GM18867 (cell line): Measurements from ENCODE around the gene KCNJ12.
"Not testable (repeated sequence)": the region's sequence is repeated elsewhere in the genome, so short reads cannot be mapped to it uniquely, and the experiment has no call there.

Experiments
- ATAC-seq: cut with Tn5 transposase; IDR thresholded peaks from one replicate; pipeline ENCODE4 v1.9.1; 2021; ENCODE audit warnings: mild to moderate bottlenecking, moderate library complexity; ENCODE audit not compliant: unreplicated experiment

KCNJ12 gene

GRCh38 chr17:21404956-21405731, 29.0 kb downstream of the KCNJ12 start:
- not testable (repeated sequence) for ATAC-seq

- ATAC-seq, result not testable (repeated sequence)
Measured at GRCh38 chr17:21405904-21406400, 29.8 kb downstream of the KCNJ12 start.

GRCh38 chr17:21406616-21407404, 30.7 kb downstream of the KCNJ12 start:
- not testable (repeated sequence) for ATAC-seq

DNA sequence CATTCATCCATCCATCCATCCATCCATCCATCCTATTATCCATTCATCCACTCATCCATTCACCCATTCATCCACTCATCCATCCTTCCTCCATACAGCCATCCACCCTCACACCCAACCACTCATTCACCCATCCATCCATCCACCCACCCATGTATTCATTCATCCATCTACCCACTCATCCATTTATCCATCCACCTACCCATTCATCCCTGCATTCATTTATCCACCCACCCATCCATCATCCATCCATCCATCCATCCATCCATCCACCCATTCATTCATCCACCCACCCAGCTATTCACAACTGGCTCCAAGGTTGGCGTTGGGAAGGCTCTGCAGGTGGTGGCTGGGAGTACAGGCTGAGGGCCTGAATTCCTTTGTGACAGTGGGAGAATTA, 31.6 kb downstream of the KCNJ12 start:
- not testable (repeated sequence) for ATAC-seq

- ATAC-seq, result not testable (repeated sequence)
Measured at GRCh38 chr17:21408224-21408623, 32.1 kb downstream of the KCNJ12 start.

DNA sequence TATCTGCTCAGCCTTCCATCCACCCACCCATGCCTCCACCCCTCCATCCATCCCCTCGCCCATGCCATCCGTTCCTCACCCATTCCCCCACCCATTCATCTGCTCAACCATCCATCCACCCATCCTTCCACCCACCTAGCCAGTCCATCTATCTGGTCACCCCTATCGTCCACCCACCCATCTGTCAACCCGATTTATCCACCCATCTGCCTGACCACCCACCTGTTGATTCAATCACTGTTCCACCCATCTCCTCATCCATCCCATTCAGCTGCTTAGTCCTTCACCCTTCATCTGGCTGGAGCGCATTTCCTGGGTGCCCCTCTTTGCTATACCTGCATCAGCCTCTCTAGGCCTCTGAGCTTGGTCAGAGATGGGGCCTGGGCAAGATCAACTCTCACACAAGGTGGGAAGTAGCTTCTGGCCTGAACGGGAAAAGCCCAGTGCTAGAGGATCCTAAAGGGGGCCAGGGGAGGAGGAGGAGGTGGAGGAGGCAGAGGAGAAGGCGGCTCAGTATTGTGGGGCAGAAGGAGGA, 32.7 kb downstream of the KCNJ12 start:
- not testable (repeated sequence) for ATAC-seq

- ATAC-seq, result not testable (repeated sequence)
Measured at GRCh38 chr17:21409388-21409787, 33.2 kb downstream of the KCNJ12 start.

DNA sequence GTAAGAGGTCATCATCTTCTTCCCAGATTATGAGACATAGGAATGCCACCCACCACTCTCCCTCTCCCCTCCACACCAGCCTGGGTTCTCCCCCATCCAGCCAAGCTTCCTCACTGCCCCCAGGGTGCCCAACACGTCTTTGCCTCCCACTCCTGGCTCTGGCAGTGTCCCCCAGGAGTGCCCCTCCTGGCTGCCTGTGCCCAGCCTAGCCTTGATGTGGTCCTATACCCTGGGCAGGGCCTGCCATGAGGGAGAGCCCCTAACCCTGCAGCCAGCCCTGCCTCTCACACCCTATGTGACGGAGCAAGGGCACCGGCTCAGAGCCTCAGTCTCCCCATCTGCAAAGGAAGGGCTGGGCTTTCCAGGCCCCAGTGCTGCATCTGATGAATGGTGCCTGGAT, 33.8 kb downstream of the KCNJ12 start:
- not testable (repeated sequence) for ATAC-seq

DNA sequence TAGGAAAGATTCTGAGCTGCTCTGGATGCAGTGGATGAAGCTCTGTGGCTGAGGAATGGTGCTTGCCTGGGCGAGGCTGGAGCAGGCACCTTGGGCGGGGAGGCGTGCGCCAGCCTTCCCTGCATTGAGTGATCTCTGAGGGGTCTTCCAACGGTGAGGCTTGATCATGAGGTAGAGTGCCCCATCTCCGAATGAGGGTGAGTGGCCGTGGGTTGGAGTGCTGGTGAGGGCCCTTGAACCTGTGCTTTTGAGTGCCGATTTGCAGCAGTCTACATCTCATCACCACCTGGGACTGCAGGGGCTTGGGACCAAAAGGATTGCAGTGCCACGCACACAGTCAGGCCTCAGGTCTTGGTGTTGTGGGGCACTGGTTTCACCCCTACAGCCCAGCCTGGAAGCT, 34.2 kb downstream of the KCNJ12 start:
- ATAC-seq, result not testable (repeated sequence)

DNA sequence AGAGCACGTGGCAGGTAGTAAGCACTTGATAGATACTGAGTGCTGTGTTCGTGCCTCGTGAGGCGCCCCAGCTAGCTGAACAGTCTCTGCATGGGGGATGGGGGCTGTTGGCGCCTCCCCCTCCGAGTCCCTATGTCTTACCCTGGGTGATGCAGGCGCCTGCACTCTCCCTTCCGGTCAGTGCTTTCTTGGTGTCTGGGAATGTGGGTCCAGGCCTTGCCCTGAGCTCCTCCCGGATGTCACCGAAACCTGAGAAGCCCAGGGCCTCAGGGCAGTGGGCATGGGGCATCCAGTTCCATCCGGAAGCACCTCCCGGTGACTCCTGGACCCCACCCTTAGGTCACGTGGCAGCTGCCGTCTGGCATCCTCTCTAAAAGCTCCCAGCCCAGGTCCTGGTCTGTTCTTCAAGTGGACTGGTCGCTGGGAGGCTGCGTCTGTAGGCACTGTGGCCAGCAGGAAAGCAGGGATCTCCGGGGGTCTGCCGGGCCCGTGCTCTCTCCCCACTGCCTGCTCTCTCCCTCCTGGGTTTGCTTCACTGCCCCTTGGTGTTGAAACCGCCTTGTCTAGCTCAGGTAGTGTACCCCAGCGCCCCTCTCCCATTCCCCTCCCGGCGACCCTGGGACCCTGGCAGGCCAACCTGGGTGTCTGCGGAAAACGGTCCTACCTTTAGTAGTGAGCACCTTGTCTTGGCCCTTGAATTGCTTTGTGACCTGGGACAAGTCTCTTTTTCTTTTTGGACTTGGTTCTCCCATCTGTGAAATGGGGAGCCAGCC, 34.9 kb downstream of the KCNJ12 start:
- ATAC-seq, result not testable (repeated sequence)

DNA sequence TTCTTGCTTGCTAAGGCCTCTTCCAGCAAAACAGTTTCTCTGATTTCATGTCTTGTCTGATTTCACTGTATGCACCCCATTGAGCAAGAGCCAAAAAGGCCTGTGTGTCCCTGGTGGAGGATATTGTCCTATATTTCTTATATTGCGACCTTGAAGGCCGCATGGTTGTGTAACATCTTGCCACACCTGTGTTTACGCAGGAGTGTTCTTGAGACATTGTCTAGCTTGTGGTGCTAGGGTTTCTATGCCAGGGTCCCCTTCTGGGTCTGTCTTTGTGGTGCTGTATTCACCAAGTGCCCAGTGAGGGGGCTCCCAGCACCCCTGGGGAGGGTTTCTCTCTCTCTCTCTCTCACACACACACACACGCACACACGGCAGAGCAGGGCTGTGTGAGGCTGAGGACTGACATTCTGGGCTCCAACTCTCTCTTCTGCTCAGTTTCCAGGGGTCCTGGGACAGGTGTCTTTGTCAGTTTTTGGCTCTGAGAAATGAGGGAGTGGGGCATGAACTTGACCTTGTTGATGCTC, 35.6 kb downstream of the KCNJ12 start:
- ATAC-seq, result not testable (repeated sequence)

DNA sequence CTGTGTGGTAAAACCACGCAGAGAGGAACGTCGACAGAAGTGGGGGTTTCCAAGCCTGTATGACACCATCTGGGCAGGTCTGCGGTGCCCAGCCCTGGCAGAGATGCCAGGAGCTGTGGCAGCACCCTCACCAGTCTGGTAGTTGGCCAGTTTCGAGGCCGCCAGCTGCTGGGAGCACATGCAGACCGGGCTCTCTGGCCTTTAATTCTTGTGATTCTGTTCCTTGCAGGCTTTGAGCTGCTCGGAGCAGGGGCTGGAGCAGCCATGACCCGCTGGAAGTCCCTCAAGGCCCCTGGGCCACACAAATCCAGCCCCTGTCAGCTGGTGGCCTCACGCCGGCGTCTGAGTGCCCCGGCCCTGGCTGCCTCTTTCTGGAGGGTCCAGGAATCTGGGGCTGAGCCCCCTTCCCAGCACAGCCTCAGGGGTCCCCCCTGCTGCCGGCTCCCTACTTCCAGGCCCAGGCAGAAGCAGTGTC, 36.1 kb downstream of the KCNJ12 start:
- not testable (repeated sequence) for ATAC-seq

- not testable (repeated sequence) for ATAC-seq
Measured at GRCh38 chr17:21413570-21414279, 37.6 kb downstream of the KCNJ12 start.

GRCh38 chr17:21414616-21415015, 38.5 kb downstream of the KCNJ12 start:
- not testable (repeated sequence) for ATAC-seq

GRCh38 chr17:21415166-21415990, 39.2 kb downstream of the KCNJ12 start:
- ATAC-seq, result not testable (repeated sequence)

DNA sequence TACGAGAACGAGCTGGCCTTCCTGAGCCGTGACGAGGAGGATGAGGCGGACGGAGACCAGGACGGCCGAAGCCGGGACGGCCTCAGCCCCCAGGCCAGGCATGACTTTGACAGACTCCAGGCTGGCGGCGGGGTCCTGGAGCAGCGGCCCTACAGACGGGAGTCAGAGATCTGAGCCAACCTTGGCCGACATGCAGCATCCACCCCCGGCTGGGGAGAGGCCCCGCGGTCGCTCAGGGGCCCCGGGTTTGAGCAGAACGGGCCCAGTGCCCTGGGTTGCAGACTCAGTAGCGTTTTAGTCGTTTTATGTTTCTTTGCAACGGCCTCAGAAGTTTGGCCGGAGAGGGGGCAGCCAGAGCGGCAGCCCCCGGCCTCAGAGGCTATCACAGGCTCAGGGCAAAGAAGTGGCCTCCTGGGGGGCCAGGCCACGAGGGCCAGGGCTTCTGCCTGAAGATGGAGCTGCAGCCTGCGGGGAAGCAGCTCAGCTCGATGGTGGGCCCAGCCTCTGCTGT, 40.4 kb downstream of the KCNJ12 start:
- not testable (repeated sequence) for ATAC-seq

GRCh38 chr17:21417349-21417748, 41.2 kb downstream of the KCNJ12 start:
- ATAC-seq, result not testable (repeated sequence)

DNA sequence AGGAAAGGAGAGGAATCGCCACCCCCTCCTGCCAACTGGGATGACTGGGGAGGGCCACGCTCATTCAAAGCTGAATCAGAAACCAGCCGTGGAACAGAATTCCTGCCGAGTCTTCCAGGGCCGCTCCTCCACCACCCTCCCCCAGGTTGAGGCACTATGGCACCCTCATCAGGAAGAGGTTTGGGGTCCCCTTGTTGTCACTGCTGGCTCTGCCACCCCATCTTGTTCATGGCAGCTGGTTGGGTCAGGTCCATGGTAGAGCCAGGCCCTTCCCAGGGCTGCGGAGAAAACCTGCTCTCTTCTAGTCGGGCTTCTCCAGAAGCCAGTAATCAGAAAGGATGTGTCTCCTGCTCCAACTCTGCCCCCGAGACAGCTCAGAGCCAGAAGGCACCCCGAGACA, 41.8 kb downstream of the KCNJ12 start:
- ATAC-seq, result no peak
